Calu3 (cell line): Measurements from ENCODE around the gene TM7SF3. TPM values are rescaled to one million over a fixed set of nuclear protein-coding genes. Genes with fewer than 3 reads are reported as not detected.

ENCODE experiments used
- BruUV-seq: library from RNA; stranded (reverse); fragments of 400-500 nt; replicated peaks from 2 replicates; lab custom pipeline; 2021; lab: Mats Ljungman, UMichigan
- CTCF ChIA-PET: fragments of 300-600 bp; sonication (Branson Sonifier 250); formaldehyde crosslinking; loops from one replicate; lab custom pipeline; 2022; ENCODE audit warnings: antibody characterized with exemption; lab: Charles Lee
- DNase-seq: peaks from one replicate; pipeline ENCODE4 v3.0.0; 2022
- H3K27ac Mint-ChIP-seq: one replicate; pipeline ENCODE4 v1.8.0; 2022; ENCODE audit warnings: mixed read lengths; ENCODE audit not compliant: unreplicated experiment
- H3K27me3 Mint-ChIP-seq: one replicate; pipeline ENCODE4 v1.8.0; 2022; ENCODE audit warnings: mixed read lengths; ENCODE audit not compliant: unreplicated experiment
- H3K36me3 Mint-ChIP-seq: one replicate; pipeline ENCODE4 v1.8.0; 2022; ENCODE audit warnings: mild to moderate bottlenecking, moderate library complexity, mixed read lengths; ENCODE audit not compliant: insufficient read depth, unreplicated experiment
- H3K4me1 Mint-ChIP-seq: one replicate; pipeline ENCODE4 v1.8.0; 2022; ENCODE audit warnings: mild to moderate bottlenecking, low read depth, mixed read lengths; ENCODE audit not compliant: unreplicated experiment
- H3K4me3 Mint-ChIP-seq: one replicate; pipeline ENCODE4 v1.8.0; 2022; ENCODE audit warnings: mild to moderate bottlenecking, low read depth, moderate library complexity, mixed read lengths; ENCODE audit not compliant: unreplicated experiment
- H3K9me3 Mint-ChIP-seq: one replicate; pipeline ENCODE4 v1.8.0; 2022; ENCODE audit warnings: low read depth, mixed read lengths; ENCODE audit not compliant: unreplicated experiment
- CTCF ChIP-seq: fragments of 200-600 bp; IDR thresholded peaks from one replicate; pipeline ENCODE4 v1.8.0; 2022; ENCODE audit warnings: antibody characterized with exemption; ENCODE audit not compliant: unreplicated experiment
- intact Hi-C: fragments of 100-400 bp; cut with micrococcal nuclease; formaldehyde crosslinking; loops from one replicate; pipeline ENCODE4 v1.10.0; 2022; ENCODE audit not compliant: unreplicated experiment
- total RNA-seq: library from RNA; stranded (reverse); gene quantifications from 2 replicates; pipeline ENCODE4 v1.2.3, GENCODE V29; 2022

The TM7SF3 gene
- total RNA-seq, 1 experiment from 2014 or later = 70.0 TPM

- Mint-ChIP-seq H3K36me3 (peaks cover 32% of the 10 kb centered on the region), H3K27ac (peak overlapping the region; percentile 95), H3K4me1 (peaks cover 21% of the 10 kb centered on the region), H3K27me3 (no peaks in the 10 kb centered on the region), H3K9me3 (no peaks in the 10 kb centered on the region), H3K4me3 (peak overlapping the region; percentile 94)
- BruUV-seq = no TSS peak
- intact Hi-C loops = loop anchor here (5.0 kb wide), 1 partner anchor 74 kb away; the partner anchor contains the start of gene TM7SF3
- no peak for DNase-seq
- CTCF ChIA-PET = interaction anchor here (0.5 kb wide), 1 partner anchor 367 kb away, joined by 3 read pairs; no protein-coding TSS in a partner anchor
- no peak for TF ChIP-seq CTCF
Observed at GRCh38 chr12:26938701-26939062, 75.5 kb downstream of the TM7SF3 start.

DNA sequence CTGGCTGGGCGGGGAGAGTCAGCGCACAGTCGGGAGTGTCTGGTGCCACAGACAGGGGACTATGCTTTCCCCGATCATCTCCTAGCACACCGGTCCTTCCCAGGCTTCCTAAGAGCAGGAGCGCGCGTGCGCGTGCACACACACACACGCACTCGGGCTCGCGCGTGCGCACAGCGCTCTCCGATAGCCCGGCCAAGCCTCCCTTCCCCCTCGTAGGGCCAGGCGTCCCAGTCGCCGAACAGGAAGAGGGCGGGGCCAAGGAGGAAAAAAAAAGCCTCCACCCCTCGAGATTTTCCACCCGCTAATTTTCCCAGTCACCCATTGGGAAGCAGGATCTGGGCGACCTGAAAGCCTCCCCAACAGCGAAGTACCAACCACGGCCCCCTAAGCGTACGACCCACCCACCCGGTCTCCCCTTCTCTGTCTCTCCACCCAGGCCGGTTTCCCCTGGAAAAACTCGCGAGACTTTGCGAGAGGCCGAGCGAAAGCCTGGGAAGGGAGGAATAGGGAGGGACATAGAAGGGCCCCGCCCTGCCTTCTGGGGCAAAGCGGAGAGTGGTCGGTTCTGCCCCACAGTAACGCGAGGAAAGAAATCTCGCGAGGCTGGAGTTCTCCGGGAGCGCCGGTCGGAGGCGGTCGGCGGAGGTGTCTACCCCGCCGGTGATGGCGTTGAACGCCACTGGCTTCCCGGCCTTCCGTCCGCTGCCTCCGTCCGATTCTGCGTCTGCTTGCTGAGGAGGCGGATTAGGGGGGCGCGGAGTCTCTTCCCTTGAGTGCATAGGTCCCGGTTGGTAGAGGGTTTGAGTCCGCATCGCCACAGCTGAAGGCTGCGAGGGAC lies 76.1 kb downstream of the TM7SF3 start, which contains the start of the genes FGFR1OP2 and INTS13:
TSS of gene FGFR1OP2 (plus strand) at position 608 of the 838 bp plus-strand sequence. CDS start 15,689 bp downstream, outside the sequence.
TSS of gene INTS13 (minus strand) at position 119 of the 838 bp plus-strand sequence. CDS start 1,178 bp downstream, outside the sequence.
- no peak for TF ChIP-seq CTCF
- Mint-ChIP-seq H3K4me3 (peak within 1 kb of the TSS; percentile 94), H3K4me1 (peaks cover 24% of the 10 kb centered on the region), H3K9me3 (no peaks in the 10 kb centered on the region), H3K27ac (peak within 1 kb of the TSS; percentile 95), H3K27me3 (no peaks in the 10 kb centered on the region), H3K36me3 (peaks cover 32% of the 10 kb centered on the region)
- DNase-seq = peak; percentile 98
- intact Hi-C loops = loop anchor here (5.0 kb wide), 1 partner anchor 74 kb away; the partner anchor contains the start of gene TM7SF3
- CTCF ChIA-PET = interaction anchor here (0.5 kb wide), 1 partner anchor 368 kb away, joined by 3 read pairs; no protein-coding TSS in a partner anchor
- BruUV-seq = no TSS peak

- CTCF ChIA-PET = no interaction called here
- TF ChIP-seq CTCF = no peak
- Mint-ChIP-seq H3K9me3 (no peaks in the 10 kb centered on the region), H3K4me3 (peak overlapping the region; percentile 94), H3K4me1 (peaks cover 29% of the 10 kb centered on the region), H3K36me3 (peaks cover 32% of the 10 kb centered on the region), H3K27me3 (no peaks in the 10 kb centered on the region), H3K27ac (peak overlapping the region; percentile 95)
- BruUV-seq = TSS peak; percentile 40
- DNase-seq = no peak
- intact Hi-C loops = loop anchor here (5.0 kb wide), 1 partner anchor 75 kb away; the partner anchor contains the start of gene TM7SF3
Observed at GRCh38 chr12:26937443-26937862, 76.7 kb downstream of the TM7SF3 start.

DNA sequence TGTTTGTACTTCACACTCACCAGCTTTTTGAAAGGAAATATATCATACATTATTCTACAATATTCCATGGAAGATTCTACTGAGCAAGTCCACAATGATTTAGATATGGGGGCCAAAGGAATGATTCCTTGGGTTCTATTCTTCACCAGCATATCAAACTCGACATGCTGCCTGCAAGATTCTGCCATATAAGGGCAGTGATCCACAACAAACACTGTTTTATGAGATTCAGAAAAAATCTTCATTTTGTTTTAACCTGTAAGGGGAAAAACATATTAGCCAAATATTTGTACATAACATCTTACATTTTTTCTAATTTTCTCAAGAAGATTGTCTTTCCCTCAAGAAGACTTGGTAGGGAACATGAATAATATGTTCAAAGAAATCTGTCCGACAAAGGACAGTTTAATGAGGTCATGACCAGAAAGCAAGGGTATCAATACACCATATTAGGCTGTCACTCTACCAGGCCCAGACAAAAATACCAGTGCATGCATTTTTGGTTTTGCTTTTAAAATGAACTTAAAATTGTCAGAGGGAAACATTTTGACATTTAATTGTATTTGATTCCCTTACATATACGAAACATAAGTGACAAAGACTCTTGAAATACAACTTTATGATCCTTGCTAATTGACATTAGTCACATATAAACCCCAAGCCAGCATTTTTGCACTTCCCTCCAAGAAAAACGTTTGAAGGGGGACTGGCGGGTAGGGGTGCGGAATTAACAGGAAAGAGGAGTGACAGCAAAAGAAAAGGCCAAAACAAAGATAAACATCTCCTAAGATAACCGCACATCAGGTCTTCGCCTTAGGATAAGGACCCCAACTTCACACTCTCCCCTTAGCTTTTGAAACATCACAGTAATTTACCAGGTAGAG lies 77.4 kb downstream of the TM7SF3 start:
- Mint-ChIP-seq H3K36me3 (peaks cover 32% of the 10 kb centered on the region), H3K4me1 (peaks cover 29% of the 10 kb centered on the region), H3K9me3 (no peaks in the 10 kb centered on the region), H3K27me3 (no peaks in the 10 kb centered on the region), H3K4me3 (peak overlapping the region; percentile 94), H3K27ac (peak overlapping the region; percentile 95)
- CTCF ChIA-PET = interaction anchor here (0.6 kb wide), 1 partner anchor 391 kb away, joined by 5 read pairs; no protein-coding TSS in a partner anchor
- no TSS peak for BruUV-seq
- intact Hi-C loops = loop anchor here (5.0 kb wide), 1 partner anchor 76 kb away; the partner anchor contains the start of gene TM7SF3
- no peak for DNase-seq
- TF ChIP-seq CTCF = no peak
